Stimulated activated CD8-positive, alpha-beta memory T cell treated with anti-CD3 and anti-CD28 coated beads, Interleukin-12 subunit alpha, Interleukin-12 subunit beta, amount 100 ng/mL, for 1 hour (primary cell): ENCODE data around the gene PRSS27.
"Not testable (repeated sequence)": the region's sequence is repeated elsewhere in the genome, so short reads cannot be mapped to it uniquely, and the experiment has no call there.

ENCODE experiments used
- DNase-seq: peaks from one replicate; pipeline ENCODE4 v3.0.0-alpha.2; 2020; ENCODE audit warnings: low read depth

The PRSS27 gene

DNA sequence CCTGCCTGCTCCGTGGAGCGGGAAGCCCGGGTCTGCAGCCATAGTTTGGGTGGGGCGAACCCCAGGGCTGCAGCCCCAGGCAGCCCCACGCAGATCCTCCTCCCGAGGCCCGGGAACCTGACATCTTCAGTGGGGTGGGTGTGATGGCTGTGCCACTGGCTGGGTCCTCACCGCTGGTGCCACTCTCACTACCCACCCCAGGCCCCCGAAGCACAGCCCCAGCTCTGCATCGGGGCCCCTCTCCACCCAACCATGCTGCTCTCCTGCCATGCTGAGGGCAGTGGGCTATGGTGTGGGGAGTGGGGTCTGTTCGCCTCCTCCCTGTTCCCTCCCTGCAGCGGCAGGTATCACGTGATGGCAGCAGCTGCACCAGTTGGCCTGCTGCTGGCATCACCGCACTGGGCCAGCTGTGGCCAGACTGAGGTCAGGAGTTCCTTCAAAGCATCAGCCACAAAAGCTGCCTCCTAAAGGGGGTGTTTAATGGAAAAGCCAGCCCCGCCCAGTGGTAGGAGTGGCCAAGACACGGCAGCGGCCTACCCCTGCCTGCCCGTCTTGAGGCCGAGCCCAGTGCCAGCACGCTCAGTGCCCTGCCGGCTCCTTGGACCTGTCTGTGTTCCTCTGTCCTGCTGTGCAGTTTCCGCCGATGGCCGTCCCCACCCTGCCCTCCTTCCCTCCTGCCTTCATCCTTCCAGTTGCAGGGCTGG lies 26.9 kb downstream of the PRSS27 start:
- DNase-seq = no peak

DNA sequence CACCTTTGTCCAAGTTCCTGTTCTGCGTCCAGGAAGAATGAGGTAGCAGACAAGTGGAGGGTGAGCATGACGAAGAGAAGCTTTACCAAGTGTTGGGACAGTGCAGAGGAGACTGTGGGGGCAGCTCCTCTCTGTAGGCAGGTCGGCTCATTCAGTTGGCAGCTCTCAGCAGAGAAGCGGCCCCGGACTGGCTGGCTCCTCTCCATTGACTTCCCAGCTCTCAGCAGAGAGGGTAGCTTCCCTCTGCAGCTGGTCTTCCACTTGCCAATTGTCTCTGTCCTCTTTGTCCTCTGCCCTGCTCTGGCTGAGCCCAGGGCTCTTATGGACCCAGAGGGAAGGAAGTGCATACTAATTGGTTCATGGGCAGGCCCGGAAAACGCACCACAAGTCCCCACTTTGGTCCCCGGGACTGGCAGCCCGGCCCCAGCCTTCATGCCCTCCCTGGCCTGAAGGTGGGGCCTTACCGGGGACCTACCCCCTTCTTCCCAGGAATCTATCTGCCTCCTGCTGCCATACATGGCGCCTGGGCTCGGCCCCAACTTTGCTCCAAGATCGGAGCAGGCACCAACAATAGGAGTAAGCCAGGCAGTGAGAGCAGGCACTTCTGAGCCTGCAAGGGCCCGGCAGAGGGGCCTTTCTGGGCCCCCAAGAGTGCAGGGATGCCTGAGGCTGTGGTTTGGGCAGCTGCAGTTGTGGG lies 27.6 kb downstream of the PRSS27 start:
- no peak for DNase-seq

DNA sequence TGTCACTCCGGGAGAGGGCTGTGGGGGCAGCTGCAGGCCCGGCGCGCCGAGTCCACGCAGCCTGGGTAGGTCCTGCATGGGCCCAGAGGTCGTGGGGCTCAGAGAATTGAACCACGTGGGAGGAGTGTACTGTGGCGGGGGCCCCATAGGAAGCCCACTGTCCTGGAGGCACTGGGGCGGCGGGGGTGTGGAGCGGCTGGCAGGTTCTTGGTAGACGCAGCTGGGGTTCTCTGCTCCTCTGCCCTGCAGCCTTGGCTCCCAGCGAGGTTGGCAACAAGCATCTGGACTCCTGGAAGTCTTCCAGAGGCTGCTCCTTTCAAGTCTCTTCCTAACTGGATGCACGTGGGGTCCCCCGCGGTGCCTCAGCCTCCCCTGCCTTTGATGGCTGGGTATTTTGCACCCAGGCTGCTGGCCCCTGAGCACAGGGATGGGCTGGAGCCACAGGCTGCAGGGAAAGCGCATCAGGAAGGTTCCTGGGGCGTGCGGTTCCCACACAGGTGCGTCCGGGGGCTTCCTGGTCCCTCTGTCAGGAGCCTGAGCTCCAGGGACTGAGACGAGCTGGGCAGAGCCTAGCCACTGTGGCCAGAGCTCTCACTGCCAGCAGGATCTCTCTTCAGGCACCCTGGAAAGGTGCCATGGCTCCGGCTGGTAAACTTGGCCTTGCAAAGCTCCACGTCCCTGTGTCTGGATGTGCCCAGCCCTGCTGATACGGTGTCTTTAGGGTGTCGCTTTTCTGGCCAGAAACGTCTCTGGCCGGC lies 28.4 kb downstream of the PRSS27 start:
- DNase-seq = no peak

DNA sequence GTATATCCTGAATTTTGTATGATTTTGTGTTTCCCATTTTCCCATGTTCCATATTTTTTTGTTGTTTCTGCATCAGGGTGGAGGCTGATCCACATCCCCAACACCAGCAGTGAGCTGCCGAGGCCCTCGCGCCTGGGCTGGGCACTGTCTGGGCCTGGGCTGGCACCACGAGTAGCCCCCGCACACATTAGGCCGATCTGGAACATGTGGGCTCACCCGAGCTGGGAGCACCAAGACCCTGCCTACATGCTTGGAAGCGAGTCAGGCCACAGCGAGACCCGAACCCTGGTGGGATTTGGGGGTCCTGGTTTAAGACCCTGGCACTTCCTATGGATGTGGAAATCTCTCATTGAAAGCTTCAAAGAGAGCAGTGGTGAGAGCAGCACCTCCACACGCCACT lies 29.2 kb downstream of the PRSS27 start:
- no peak for DNase-seq

DNA sequence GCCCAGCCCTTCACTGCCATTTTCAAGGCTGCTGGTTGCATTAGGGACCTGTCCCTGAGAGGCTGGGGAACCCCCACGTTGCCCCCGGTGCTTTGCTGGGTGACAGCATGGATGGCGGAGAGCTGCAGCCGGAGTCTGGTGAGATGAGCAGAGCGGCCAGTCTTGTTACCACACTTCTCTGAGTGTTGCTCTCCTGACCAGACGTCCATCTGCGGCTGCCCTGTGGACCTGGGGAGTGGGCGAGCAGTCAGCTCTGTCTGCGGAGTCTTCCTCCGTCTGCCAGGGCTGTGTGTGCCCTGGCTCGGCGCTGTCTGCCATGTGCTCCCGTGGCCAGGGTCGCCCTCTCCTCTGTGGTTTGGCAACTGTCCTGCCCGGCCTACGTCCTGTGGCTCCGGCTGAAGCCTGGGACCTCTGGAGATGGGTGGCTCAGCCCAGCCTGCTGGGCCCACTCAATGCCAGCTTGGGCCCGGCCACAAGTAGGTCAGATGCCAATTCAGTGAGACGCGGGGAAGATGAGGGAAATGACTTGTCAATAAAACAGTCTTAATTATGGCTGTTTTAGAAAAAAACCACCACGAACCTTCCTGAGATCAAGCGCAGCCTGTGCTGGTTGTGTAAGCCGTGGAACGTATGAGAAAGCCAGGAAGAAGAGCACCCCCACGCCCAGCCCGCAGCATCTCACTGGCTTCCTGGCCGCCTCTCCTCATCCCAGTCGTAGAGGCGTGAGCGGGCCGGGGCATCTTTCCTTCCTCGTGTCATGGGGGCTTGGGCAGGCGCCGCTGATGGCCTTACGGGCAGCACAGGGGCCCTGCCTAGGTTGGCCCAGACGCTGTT lies 29.8 kb downstream of the PRSS27 start:
- DNase-seq = no peak

DNA sequence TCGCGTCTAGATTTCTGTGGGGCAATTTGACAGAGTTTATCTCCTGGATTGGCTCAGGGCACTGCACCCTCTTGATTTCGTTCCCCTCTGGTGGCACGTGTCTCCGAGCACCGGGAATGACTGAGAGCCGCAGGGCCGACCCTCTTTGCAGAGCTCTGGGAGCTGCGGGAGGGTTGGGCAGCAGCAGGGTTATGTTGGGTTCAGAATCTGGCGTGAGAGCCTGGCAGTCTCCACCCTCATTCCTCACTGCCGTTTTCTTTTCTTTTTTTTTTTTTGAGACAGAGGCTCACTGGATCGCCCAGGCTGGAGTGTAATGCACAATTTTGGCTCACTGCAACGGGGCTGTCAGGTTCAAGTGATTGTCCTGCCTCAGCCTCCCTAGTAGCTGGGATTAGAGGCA lies 30.6 kb downstream of the PRSS27 start:
- not testable (repeated sequence) for DNase-seq

DNA sequence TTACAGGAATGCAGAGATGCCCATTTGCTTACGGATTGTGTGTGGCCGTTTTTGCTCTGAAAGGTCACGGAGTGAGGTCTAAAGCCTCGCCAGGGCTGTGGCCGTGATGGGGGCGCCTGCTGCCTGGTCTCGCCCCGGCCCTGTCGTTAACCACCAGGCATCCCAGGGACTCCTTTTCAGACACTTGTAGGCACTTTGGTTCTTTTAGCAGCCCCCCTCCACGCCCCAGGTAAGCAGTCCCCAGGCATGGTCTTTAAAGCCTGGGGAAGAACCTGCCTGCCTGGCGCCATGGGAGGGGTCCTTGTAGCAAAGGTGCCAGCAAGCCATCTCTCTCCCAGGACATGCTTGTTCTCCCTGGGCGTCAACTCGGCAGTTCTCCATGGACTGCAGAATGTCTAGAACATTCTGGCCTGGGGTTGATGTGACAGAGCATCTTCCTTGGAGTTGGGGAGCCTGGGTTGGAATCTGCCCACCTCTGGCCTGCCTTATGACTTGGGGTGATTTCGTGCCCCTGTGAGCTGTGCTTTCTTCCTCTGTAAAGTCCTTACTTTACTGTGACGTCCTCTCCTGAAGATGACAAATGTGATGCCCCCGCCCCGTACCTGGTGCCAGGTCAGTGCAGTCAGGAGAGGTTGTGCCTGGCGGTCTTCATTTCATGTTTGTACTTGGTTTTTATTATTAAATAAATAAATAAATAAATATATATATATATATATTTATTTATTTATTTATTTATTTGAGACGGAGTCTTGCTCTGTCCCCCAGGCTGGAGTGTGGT lies 32.3 kb downstream of the PRSS27 start:
- no peak for DNase-seq

DNA sequence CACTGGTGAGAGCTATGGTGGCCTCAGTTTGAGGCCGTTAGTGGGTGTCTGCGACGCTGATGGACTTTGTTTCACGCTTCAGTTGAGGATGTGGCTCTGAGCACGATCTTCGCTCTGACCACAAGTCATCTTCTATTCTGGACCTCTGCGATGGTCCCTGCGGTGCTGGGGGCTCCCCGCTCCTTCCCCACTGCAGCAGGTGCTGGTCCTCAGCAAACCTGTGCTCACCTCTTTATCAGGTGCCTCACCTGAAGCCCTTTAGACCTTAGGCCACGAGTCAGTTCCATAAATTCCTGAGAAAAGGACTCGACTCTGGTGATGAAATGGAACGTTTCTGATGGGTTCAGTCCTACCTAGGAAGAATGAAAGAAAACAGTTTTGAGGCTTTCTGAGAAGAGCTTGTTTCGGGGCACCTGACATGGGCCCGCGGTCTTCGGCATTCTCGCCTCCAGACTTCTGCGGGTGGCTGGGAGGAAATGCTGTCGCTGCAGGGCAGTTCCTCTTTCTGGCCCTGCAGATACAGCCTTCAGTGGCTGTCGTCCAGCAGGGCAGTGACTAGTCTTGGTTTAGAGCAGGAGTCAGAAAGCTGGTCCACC lies 33.0 kb downstream of the PRSS27 start:
- no peak for DNase-seq

DNA sequence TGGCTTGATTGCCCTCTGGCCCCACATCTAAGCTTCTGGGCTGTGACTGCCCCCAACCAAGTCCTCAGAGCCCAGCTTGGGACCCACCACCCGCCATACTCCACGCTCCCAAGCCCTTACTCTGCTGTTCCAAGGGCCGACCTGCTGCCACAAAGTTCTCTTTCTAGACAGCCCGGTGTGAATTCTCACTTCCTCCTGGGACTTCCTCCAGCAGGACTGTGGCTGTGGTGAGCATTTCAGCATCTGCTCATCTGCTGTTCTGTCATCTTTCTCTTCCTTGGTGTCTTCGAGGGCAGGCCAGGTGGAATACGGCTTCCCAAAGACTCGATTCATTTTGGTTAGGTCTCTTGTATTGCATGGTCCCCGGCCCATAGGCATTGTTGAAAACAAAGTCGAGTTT lies 33.9 kb downstream of the PRSS27 start:
- DNase-seq = not testable (repeated sequence)

DNA sequence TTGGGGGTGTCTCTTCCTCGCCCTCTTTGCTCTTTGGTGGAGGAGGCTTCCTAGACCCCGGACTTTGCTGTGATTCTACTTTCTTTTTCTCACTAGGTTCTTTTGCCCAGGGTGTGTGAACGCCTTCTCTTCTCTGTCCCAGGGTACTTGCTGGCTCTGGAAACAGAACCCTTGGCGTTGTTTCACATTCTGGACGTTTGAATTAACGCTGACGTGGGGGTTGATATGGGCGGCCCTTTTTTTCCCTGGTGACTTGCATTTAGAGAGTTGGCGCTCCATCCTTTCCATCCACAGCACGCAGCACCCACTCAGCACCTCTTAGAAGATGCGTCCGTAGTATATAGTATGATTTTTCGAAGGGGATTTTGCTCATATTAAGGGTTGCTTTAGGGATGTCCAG lies 37.0 kb downstream of the PRSS27 start:
- not testable (repeated sequence) for DNase-seq

DNA sequence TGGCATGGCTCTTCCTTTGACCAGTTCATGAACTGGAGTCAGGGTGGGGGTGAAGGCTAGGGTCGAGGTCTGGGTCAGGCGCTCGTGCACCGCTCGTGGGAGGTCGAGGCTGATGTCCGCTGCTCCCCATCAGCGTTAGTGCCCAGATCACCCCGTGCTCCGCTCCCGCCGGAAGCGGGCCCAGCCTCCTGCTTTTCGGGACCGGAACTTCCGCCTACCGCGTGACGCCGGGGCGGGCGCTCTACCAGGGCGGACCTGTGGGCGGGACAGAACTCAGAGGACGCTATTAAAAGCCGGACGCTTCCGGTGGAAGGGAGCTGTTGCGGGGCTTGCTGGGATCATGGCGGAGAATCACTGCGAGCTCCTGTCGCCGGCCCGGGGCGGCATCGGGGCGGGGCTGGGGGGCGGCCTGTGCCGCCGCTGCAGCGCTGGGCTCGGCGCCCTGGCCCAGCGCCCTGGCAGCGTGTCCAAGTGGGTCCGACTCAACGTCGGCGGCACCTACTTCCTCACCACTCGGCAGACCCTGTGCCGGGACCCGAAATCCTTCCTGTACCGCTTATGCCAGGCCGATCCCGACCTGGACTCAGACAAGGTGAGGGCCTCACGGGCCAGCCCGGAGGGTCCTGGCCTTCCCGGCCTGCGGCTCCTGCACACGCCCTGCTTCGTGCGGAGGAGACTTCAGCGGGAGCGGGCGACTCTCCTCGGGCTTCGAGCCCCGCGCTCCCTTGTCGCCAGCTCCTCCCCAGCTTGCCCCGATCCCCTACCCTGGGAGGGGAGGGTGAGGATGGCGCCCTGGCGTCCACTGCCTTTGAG lies 37.6 kb downstream of the PRSS27 start, which contains the start of gene KCTD5:
Gene KCTD5 (plus strand): TSS at position 315 of the 813 bp plus-strand sequence. CDS start 26 bp downstream, at position 341.
- DNase-seq = peak; percentile 94

DNA sequence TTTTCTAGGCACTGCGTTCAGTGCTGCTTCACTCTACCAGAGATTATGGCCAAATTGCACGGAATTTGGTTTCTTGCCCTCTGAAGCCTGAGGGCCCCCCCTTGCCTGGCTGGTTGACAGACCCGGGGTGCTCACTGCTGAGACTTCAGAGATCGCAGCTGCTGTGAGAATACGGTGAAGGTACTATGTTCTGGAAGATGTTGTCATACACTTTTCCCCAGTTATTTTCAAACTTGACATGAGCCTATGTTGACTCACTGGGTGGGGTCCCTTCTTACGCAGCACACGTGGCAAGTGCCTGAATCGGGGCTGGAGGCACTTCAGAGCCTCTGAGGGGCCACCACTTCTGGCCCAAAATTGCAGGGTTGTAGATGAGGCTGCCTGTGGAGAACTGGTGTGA lies 39.7 kb downstream of the PRSS27 start:
- not testable (repeated sequence) for DNase-seq

DNA sequence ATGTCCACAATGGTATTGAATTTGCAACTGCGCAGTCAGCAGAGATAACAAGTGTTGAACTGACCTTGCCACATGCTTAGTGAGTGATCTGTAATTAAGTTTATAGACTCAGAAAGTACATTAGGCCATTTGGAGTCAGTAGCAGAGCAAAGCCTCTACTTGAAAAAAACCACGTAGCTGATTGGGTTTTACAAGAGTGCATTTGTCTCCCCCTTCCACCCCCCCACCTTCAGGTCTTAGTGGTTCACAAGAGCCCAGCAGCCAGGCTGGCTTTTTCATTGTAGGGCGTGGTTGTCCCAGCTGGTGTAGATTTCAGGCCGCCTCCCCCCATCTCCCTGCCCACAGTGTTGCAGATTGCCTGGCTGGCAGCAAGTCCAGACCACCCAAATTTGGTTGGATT lies 40.1 kb downstream of the PRSS27 start:
- not testable (repeated sequence) for DNase-seq

DNA sequence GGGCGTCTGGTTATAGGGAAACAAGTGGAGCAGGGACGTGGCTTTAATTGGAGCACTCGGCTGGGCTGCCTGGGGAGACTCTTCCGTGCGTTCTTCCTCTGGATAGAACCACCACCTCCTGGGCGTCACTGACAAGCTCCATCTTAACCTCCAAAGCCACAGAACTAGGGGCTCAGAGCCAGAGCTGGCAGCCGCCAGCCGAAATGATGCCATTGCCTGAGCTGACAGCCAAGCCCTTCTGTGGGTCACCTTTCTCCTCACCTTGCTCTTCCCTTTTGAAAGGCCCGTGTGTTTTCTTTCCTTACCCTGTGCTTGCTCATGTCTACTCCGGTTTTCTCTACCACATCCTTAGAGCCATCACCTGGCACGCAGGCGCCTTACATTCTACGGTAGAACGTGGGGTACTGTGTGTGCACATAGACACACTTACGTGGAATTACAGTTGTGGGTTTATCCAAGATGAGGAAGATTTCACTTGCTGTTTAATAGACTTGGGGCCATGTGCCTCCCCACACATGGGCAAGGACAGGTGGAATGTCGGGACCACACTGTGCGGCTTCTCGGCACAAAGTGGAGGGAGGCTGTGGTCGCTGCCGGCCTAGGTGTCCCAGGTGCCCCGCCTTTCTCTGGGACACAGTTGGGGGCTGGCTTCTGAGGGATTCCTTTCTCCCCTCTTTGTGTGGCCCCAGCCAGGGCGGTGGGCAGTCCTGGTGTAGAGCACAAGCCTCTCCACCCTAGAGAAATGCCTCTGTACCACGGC lies 41.6 kb downstream of the PRSS27 start:
- DNase-seq = not testable (repeated sequence)

DNA sequence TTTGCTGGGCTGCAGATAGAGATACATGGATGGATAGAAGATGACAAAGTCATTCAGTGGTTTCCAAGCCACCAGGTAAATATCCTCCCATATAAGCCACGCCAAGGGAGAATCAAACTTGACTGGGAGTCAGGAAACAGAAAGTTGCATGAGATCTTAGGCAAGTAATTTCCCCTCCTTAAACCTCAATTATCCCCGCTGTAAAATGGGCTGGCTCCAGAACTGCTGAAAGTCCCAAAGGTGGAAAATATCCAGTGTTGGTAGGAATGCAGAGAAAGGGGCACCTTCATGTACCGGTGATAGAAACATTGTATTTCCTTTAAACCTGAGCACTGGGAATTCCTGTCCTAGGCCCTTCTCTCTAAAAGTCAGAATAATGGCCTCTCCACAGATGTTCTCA lies 43.1 kb downstream of the PRSS27 start:
- DNase-seq = not testable (repeated sequence)

DNA sequence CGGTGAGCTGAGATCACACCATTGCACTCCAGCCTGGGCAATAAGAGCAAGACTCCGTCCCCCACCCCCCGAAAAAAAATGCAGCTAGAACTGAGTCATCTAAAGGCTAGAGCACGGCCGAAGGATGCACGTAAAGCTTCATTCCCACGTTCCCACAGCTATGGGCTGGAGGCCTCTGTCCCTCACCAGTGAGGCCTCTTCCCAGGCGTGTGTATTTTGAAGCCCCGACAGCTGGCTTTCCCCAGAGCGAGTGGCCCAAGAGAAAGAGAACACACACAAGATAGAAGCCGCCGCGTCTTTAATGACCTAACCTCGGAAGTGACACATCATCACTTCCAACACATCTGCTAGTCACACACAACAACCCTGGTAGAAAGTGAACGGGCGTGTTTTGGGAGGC lies 44.3 kb downstream of the PRSS27 start:
- no peak for DNase-seq

DNA sequence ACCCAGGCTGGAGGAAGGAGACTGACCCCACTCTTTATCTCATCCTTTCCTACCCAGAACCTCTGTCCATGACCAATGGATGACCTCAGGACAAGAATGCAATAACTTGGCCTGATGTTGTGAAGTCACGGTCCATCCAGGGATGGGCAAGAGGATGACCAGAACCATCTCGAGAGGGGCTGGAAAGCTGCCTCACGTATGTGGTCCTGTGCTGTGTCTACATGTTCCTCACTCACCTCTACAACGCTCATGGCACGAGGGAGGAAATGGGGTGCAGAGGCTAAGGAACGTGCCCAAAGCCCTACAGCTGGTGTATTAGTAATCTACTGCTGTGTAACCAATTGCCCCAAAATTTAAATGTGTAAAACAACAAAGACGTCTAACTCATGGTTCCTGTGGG lies 45.0 kb downstream of the PRSS27 start:
- DNase-seq = no peak

DNA sequence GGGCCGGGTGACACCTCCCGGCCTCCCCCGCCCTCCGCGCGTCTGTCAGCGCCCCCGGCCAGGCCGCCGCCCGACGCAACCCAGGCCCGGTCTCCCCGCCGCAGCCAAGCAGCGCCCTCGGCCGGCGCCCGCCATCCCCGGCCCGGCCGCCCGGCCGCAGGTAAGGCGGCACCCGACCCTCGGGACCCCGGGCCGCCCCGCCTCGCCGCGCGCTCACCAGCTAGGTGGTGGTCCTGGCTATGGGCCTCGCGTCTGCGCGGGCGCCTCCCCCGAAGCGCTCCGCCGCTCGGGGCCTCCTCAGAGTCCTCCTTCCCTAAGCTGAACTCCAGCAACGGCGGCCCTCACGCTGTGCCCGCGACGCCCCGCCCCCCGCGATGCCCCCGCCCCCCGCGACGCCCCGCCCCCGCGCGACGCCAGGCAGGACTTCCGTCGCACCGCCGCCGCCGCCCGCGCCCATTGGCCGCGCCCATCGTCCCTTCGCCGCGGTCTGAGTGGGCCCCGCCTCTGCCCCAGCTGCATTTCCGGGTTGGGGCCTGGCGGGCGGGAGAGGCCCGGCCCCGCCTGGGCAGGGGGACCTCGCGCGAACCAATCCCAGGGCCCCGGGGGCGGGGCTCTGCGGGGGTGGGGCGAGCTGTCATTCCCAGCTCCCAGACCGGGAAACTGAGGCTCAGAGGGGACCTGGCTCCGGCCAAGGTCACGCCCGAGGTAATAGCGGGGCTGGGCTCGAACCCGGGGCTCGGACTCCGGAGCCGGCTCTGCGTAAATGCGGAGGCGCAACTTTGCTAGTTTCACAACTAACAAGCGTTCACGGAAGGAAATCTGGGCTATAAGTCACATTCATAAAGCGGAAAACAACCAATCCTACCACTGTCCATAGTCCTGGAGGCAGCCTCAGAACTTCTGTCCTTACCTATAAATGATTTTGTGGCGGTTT lies 46.7 kb downstream of the PRSS27 start:
- peak; percentile 88 for DNase-seq
